Measurements from ENCODE around the gene PDE6B. TPM values are rescaled to one million over a fixed set of nuclear protein-coding genes. Genes with fewer than 3 reads are reported as not detected.

PDE6B gene
- 10 to 100 TPM; 19.2 to 19.3 TPM for total RNA-seq

DNA sequence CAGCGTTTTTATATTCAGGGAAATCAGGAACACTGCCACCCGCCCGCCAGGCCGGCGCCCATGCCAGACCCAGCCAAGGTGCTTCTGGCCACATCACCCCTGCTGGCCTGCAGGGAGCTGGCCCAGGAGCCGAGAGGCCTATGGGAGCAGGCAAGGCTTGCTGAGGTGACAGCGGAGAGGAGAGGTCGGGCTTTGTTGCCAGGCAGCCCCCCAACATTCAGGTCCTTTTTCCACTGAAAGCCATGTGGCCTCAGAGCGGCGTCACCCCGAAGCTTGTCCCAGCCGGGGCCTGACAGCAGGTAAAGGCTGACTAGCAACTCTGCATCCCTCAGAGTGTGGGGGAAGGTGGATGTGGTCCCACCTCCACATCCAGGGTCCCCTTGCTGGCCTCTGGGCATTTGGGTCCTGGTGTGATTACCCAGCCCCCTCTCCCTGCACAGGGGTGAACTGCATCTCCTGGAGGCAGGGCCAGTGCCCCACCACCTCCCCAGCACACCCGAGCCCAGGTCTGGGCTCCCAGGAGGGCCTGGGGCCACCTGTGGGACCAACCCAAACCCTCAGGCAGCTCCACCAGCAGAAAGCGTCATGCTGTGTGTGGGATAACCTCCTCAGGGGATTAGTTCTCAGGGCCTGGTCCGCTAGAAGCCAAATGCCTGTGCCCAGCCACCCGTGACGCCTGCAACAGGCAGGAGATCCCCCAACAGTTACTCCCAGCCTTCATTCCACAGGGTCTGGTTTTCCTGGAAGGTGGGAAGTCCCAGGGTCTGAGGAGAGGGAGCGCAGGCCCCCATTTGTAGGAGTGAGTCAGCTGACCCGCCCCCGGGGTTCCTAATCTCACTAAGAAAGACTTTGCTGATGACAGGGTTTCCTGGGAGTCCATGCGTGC is at the start of gene PDE6B:
Gene PDE6B, plus strand, starts transcription at position 869 of the 886 bp plus-strand sequence. CDS start 54 bp downstream, outside the sequence.

DNA sequence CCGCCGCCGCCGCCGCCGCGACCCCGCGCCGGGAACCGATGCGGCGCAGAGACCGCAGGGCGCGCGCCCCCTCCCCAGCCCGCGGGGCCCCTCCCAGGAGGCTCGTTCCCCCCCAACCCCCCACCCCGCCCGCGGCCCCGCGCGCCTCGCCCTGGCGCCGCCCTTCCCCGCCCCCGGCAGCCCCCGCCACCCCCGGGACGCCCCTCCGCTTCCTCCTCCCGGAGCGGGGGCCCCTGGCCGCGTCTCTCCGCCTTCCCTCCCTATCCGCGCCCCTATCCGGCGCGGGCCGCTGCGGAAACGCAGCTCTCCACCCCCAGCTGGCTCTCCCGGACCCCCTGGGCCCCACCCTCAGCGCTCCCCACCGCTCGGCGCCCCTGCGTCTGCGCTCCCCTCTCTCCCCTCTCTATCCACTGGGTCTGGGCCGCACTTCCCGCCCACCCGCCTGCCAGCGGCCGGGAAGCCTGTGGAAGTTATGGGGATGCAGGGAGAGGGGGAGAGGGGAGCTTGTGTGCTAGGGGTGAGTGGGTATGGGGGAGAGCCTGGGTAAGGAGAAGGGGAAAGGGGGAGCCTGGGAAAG is 49.0 kb upstream of the PDE6B start, which contains the start of gene TMEM271:
Gene TMEM271, minus strand, starts transcription at position 51 of the 577 bp plus-strand sequence. CDS start 233 bp downstream, outside the sequence.

DNA sequence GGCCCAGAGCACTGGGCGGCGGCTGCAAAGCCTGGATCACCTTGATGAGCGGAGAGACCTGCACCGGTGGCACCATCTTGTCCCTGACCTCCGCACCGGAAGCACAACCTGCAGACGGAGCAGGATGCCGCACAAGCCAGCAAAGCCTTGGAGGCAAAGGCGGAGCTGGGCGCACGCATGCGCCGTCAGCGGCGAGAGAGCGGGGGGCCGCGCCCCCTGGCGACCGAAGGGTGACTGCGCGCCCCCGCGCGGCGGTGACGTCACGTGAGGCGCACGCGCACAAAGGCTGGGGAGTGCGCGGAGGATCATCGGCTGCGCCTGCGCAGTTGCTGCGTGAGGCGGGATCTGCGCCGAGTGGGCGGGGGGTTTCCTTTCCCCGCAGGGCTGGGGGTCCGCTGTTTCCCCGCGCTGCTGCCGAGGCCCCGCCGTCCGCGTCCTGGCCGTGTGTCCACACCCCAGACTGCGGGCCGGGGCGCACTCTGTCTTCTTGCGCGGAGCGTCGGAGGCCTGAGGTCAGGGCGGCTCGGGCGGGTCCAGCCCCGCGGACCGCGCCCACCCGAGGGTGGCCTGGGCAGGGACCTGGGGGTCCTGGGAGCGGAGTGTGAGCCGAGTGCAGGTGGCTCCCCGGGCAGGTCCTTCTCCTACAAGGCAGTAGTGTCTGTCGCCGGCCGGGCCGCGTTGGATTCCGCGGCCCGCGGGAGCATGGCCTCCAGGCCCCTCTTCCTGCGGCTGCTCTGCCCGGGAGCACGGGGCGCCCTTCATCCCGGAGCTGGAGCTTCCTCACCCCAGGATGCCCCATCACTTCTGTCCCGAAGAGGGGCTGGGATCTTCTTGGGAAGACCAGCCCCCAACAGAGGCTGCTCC is 49.0 kb downstream of the PDE6B start, which contains the start of the genes ATP5ME and MYL5:
Gene ATP5ME, minus strand, starts transcription at position 105 of the 864 bp plus-strand sequence. Its CDS starts 29 bp downstream, at position 76.
Gene MYL5, plus strand, starts transcription at position 371 of the 864 bp plus-strand sequence. CDS start 3,485 bp downstream, outside the sequence.

DNA sequence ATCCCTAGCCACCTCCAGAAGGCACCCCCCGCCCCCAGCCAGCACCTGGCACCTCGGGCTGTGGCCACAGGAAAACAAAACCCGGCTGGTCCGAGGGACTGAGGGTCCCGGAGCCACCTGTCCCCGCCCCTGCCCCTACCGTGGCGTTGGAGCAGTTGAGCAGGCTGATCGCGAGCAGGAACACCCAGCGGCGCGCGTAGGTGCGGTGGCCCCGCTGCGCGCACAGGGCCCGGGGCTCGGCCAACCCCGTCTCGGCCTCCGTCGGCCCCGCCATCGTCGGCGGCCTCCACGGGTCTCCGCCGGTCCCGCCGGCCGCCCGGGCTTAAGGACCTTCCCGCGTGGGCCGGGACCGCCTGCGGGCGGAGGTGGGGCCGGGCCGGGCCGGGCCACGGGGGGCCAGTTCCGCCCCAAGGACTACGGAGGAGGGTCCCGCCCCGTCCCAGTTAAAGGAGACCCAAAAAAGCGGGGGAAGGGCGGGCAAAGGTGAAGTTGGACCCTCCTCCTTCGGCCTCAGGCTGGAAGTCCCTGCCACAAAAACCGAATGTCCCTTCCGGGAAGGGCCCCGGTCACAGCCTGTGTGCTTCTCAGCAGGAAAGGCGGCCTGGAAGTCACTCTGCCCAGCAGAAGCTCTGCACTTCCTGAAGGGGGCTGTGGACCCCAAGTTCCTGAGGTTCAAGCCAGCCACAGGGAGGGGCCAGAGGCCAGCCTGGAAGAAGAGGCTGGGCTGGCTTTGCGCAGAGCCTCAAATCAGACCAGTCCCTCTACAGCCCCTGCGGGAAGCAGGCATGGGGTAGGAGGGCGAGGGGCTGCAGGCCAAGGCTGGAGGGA is 63.7 kb downstream of the PDE6B start, which contains the start of gene SLC49A3:
Gene SLC49A3, minus strand, starts transcription at position 298 of the 828 bp plus-strand sequence. Its CDS starts 24 bp downstream, at position 274.

DNA sequence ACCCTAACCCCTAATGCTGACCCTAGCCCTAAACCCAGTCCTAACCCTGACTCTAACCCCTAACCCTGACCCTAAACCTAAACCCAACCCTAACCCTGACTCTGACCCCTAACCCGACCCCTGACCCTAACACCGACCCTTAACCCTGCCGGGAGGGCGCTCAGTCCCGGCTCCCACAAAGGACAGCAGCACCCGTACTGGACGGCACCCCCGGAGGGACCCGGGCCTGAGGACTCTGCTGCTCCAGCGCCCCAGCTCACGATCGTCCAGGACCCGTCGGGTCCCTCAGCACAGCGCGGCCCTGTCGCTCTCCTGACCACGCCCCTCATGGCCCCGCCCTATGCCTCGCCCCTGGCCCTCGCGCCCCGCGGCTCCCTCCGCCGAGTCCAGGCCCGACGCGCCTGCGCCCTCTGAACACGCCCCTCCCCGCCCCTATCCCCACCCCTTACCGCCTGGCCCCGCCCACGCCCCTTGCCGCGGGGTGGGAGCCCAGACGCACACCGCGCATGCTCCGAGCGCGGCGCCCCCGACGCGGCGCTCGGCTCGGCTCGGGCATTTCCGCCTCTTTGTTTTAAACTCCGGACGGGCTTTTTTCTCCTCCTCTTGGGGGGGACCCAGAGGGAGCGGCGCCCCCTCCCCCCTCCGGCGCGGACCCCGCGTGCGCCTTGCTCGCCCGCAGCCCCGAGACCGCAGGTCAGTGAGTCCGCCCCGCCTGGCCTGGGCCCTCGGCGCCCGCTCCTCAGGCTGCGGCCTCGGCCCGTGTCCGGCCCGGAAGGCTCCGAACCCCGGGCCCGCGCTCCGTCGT is 80.1 kb downstream of the PDE6B start, which contains the start of gene PCGF3:
Gene PCGF3, plus strand, starts transcription at position 555 of the 805 bp plus-strand sequence. CDS start 27,849 bp downstream, outside the sequence.

Other genes starting within 250 kb of the PDE6B start
- gene ZNF721, start 126.4 kb upstream of the PDE6B start, total RNA-seq = 10 to 100 TPM; 39.7 to 40.3 TPM
- 10 to 100 TPM; 61.4 to 62.0 TPM for gene PIGG, start 126.4 kb upstream of the PDE6B start, total RNA-seq
- not detected for gene TMEM271, start 49.3 kb upstream of the PDE6B start, total RNA-seq
- gene ATP5ME, start 48.7 kb downstream of the PDE6B start, total RNA-seq = 100 to 1,000 TPM; 221 to 227 TPM
- gene MYL5, start 49.0 kb downstream of the PDE6B start, total RNA-seq = 10 to 100 TPM; 19.3 to 21.4 TPM
- under 1 TPM; 0.30 to 0.31 TPM for gene SLC49A3, start 63.6 kb downstream of the PDE6B start, total RNA-seq
- 10 to 100 TPM; 54.1 to 54.9 TPM for gene PCGF3, start 80.3 kb downstream of the PDE6B start, total RNA-seq
- 1 to 10 TPM; 2.5 to 2.6 TPM for gene CPLX1, start 200.6 kb downstream of the PDE6B start, total RNA-seq